GM10248 (cell line): Measurements from ENCODE around the gene PRODH.
"Not testable (repeated sequence)": the region's sequence is repeated elsewhere in the genome, so short reads cannot be mapped to it uniquely, and the experiment has no call there.

Experiments used
- CTCF ChIA-PET: fragments of 300-600 bp; sonication (Branson Sonifier 250); formaldehyde crosslinking; extraction: SDS; loops from one replicate; lab custom pipeline; 2021; ENCODE audit warnings: antibody characterized with exemption; lab: Yijun Ruan, JAX
- POLR2A ChIA-PET: fragments of 350-650 bp; sonication (Branson Sonifier 250); formaldehyde crosslinking; extraction: SDS; loops from one replicate; lab custom pipeline; 2020; ENCODE audit warnings: antibody characterized with exemption; lab: Yijun Ruan, JAX
- DNase-seq: peaks from one replicate; pipeline ENCODE4 v3.0.0; 2012; ENCODE audit errors: extremely low spot score
- CTCF ChIP-seq: IDR thresholded peaks from 2 replicates; pipeline ENCODE4 v1.5.1; 2012; ENCODE audit warnings: mild to moderate bottlenecking, low read depth; ENCODE audit errors: extremely low read depth, missing control alignments, control extremely low read depth

The PRODH gene

DNA sequence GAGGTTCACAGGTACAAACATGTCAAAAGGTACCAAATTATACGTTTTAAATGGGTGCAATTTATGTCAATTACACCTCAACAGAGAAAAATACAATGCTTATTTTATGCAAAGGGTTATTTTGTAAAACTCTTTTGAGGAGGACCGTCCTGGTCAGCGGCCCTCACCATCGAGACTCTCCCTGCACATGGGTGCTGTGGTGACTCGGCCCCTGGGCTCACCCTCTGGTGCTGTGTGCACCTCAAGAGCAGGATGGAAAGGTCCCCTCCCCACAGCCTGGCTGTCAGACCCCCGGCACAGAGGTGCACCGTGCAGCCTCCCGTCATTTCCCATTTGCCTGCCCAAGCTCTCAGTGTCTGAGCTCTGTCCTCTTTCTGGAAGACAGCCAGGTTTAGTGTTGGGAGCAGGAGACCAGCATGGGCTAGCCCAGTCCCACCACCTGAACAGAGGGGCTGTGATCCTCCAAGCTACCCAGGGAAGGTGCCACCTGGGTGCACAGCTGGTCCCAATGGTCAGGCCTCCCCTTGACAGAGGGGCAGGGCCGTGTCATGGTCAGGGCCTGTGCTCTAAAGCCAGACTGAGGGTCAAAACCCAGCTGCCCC lies 41.8 kb upstream of the PRODH start:
- no peak for TF ChIP-seq CTCF

GRCh38 chr22:18976197-18976751 lies 40.2 kb upstream of the PRODH start:
- no peak for TF ChIP-seq CTCF
- ChIA-PET CTCF (no interaction called here), POLR2A (no interaction called here)
- no peak for DNase-seq

More for the DNA sequence above, 41.8 kb upstream of the PRODH start:
- DNase-seq: no peak
- ChIA-PET POLR2A (no interaction called here), CTCF (no interaction called here)

DNA sequence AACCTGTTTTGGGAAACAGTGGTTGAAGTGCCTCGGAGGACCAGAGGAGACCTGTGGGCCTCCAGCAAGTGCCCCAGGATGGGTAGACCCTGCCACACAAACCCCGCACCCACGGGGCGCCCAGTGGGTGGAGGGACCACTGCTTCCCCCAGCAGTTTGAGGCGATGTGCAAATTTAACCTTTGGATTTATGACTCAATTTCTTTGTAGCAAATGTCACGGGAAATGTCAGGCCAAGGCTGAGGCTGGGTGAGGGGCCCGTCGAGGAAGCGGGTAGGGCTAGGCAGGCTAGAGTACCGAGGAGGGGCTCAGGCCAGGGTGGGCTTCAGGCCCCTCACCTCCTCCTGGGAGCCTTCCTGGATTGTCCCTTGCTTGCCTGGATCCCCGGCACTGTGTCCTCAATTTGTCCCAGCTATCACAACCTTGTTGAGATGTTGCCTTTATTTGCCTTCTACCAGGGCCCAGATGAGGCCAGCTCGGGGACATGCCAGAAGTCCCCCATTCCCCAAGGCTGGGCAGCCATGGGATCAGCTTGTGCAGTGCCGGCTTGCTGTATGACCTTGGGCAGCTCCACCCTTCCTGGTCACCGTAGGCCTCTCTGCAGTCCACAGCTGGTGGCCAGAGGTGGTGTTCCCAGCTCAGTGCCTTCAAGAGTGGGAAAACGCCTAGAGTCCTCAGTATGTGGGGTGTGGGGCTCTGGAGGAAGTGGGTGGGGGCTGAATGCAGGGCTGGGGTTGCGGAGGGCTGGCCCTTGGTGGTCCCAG lies 39.5 kb upstream of the PRODH start:
- POLR2A ChIA-PET: no interaction called here
- TF ChIP-seq CTCF: no peak
- CTCF ChIA-PET: no interaction called here
- DNase-seq: no peak

GRCh38 chr22:18974477-18975180 lies 38.5 kb upstream of the PRODH start:
- POLR2A ChIA-PET: no interaction called here
- no peak for TF ChIP-seq CTCF
- no peak for DNase-seq
- CTCF ChIA-PET: no interaction called here

GRCh38 chr22:18973264-18974031 lies 37.4 kb upstream of the PRODH start:
- no peak for DNase-seq
- ChIA-PET CTCF (no interaction called here), POLR2A (no interaction called here)
- no peak for TF ChIP-seq CTCF

GRCh38 chr22:18972591-18972990 lies 36.5 kb upstream of the PRODH start:
- POLR2A ChIA-PET, DNase-seq, CTCF ChIA-PET: not testable (repeated sequence)

DNA sequence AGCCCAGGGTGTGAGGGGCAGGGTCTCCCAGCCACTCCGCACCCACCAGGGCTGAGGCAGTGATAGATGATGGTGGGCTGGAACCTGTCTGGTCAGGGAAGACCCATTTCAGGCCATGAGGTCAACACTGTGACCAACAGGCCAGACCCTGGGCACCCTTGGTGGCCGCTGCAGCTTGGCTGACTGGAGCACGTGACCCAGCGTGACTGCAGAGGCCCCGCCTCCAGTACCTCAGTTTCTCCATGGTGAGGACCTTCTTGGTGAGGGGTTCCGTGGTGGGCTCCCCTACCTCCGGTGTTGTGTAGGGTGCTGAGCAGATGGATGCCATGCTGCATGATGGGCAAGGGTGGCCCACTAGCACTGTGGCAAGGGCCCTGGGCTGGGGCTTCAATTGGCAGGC lies 35.9 kb upstream of the PRODH start:
- POLR2A ChIA-PET, DNase-seq, CTCF ChIA-PET: not testable (repeated sequence)
